Stimulated activated CD4-positive, alpha-beta T cell treated with anti-CD3 and anti-CD28 coated beads, Interleukin-15, amount 100 ng/mL, for 24 hours (primary cell): ENCODE results near the gene RASIP1.
"Not testable (repeated sequence)": the region's sequence is repeated elsewhere in the genome, so short reads cannot be mapped to it uniquely, and the experiment has no call there.

Experiments
- DNase-seq: peaks from one replicate; pipeline ENCODE4 v3.0.0-alpha.2; 2020

Gene RASIP1

GRCh38 chr19:48740164-48740972 lies at the start of gene RASIP1:
Gene RASIP1 (minus strand): TSS chr19:48740610. CDS start chr19:48740282, 328 bp downstream.
- no peak for DNase-seq

- DNase-seq, result not testable (repeated sequence)
Observed at GRCh38 chr19:48787331-48787730, 46.9 kb upstream of the RASIP1 start.

DNA sequence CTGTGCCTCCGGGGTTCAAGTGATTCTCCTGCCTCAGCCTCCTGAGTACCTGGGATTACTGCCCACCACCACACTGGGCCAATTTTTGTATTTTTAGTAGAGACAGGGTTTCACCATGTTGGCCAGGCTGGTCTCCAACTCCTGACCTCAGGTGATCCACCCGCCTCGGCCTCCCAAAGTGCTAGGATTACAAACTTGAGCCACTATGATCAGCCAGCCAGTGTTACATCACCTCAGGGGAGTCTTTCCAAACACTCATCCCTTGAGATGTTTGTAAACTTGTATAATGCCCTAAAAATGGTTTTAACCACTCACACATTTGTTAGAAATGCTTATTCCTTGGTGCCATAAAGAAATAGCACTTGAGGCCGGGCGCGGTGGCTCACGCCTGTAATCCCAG lies 46.0 kb upstream of the RASIP1 start:
- not testable (repeated sequence) for DNase-seq

- no peak for DNase-seq
Observed at GRCh38 chr19:48784527-48784926, 44.1 kb upstream of the RASIP1 start.

GRCh38 chr19:48780631-48781391 lies 40.4 kb upstream of the RASIP1 start:
- no peak for DNase-seq

DNA sequence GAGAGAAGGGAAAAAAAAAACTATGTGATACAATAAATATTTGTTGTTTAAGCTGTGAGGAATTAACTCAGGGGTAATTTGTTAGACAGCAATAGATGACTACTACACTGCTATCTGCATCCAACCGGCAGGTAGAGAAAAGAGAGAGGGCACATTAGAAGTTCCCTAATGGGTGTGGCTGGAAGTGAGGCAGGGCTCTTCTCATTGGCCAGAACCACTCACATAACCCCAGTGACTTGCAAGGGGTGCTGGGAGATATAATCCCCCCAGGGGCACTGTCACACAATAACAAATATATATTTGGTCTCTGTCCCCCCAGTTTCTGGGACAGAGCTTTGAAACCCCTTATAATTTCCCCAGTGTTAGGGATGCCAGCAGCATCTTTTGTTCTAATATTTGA lies 39.2 kb upstream of the RASIP1 start:
- no peak for DNase-seq

DNA sequence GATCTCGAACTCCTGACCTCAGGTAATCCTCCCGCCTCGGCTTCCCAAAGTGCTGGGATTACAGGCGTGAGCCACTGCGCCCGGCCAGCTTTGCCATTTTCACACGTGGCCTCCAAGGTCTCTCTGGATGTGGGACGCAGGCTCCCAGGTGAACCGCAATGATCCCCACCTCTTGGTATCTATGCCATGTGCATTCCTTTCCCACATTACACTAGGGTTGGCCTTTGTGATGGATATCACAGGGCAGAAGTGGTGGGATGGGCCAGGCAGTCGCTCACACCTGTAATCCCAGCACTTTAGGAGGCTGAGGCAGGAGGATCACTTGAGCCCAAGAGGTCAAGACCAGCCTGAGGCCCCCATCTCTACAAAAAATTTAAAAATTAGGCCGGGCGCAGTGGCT lies 37.3 kb upstream of the RASIP1 start:
- DNase-seq, result no peak

- no peak for DNase-seq
Observed at GRCh38 chr19:48777139-48777538, 36.7 kb upstream of the RASIP1 start.

- no peak for DNase-seq
Observed at GRCh38 chr19:48772503-48772953, 32.1 kb upstream of the RASIP1 start.

DNA sequence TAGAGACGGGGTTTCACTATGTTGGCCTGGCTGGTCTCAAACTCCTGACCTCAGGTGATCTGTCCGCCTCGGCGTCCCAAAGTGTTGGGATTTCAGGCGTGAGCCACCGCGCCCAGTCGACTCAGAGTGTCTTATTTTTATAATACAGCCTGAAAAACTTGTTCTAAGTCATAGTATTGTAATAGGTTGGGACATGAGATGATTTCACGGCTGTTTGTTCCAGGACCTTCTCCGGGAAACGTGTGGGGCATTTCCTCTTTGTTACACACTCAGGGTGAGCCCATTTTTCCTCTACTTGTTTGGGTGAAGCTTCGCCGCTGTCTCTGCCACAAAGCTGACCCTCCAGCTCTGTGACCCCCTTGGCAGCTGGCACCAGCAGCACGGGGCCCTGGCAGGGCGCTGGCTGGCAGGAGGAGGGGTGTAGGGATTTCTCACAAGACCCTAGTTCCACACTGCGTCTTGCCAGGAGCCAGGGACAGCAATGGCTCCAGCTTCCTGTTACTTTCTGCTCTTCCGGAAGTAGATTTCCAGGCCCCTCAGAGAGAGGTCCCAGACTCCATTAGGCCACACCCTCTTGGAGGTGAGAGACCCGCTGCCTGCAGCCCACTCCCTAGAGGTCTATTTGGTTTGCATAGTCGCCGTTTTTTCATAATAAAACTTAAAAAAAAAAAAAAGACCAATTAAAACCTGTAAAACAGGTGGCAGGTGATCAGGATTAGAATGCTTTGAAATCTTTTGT lies 30.5 kb upstream of the RASIP1 start:
- DNase-seq, result no peak

DNA sequence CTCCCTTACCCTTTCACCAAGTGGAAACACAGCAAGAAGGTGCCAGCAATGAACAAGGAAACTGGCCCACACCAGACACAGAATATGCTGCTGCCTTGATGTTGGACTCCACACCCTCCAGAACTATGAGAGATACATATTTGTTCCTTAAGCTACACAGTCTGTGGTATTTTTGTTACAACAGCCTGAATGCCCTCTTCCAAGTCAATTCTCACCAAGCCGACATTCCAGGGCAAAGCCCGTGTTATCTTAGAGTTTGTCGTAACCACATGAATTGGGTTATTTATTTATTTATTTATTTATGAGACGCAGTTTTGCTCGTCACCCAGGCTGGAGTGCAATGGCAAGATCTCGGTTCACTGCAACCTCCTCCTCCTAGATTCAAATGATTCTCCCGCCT lies 29.9 kb upstream of the RASIP1 start:
- DNase-seq, result no peak

DNA sequence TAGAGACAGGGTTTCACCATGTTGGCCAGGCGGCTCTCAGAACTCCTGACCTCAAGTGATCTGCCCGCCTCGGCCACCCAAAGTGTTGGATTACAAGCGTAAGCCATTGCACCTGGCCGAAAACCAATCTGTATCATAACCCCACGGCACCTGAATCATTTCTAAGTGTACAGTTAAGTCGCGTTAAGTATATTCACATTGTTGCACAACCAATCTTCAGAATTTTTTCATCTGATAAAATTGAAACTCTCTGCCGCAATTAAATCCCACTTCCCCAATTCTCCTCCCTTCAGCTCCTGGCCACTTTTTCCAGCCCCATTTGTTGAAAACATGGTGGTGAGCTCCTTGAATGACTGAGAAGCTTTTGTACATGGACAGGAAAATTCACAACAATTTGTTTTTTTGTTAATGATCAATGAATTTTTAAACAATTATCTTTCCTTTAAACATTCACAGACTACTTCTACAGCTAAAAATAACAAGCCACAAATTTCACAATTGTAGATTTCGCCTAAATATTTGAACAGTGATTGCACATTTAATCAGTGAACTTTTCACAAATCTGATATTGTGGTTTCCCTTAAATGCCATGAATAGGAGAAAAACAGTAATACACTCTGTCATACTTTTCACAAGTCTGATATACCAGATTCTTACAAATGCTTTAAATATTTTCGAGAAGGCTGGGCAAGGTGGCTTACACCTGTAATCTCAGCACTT lies 28.7 kb upstream of the RASIP1 start:
- DNase-seq, result no peak

GRCh38 chr19:48768171-48768753 lies 27.9 kb upstream of the RASIP1 start:
- not testable (repeated sequence) for DNase-seq

DNA sequence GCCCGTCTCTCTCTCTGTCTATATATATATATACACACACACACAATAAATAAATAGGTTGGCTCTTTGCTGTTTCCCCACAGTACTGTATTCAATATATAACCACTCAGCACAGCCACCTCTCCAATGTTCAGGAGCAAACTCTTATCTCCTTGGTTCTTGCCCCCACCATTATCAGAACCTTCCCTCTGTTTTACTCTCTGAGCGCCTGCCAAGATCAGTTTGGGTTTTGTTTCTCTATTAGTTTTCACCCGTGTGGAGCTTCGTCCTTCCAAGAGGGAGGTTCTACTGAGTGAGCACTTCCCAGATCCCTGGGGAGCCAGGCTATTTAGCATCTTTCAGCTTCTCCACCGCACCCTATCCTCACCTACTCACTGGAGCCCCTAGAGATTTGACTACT lies 25.4 kb upstream of the RASIP1 start:
- DNase-seq, result not testable (repeated sequence)

DNA sequence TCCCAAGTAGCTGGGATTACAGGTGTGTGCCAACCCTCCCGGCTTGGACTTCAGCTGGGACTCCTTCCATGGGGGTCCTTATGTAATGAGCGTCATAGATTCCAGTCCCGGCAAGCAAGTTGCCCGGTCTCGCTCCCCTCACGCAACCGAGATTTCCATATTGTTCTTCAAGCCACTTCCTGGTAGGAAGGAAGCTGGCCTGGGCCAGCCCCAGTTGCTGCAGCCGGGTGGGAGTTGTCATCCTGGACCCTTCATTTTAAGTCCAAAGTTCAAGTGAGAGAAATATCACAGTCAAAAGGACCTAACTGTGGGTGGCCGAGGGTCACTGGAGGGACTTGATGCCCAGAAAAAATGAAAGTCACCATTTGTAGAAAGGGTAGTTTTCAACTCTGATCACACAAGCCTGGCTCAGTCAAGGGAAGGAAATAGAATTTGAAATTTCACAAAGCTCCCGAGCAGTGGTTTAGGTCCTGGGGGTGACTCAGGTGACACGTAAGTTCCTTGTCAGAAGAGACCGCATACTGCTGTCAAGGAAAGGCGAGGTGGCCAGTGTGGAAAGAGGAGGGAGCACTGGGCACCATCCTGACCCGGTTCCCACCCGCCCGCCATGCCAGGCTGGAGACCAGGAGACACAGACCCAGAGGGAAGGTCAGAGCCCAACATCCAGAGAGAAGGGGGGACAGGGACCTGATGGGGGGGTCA lies 20.2 kb upstream of the RASIP1 start:
- DNase-seq, result peak; percentile 22

DNA sequence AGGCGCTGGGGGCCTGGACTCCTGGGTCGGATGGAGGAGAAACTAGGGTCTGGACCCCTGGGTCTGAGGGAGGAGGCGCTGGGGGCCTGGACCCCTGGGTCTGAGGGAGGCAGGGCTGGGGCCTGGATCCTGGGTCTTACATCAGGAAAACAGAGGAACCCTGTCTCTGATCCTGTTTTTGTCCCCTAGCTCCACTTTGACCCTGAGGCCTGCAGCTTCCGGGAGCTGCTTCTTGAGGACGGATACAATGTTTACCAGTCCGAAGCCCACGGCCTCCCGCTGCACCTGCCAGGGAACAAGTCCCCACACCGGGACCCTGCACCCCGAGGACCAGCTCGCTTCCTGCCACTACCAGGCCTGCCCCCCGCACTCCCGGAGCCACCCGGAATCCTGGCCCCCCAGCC lies 17.3 kb upstream of the RASIP1 start:
- no peak for DNase-seq

DNA sequence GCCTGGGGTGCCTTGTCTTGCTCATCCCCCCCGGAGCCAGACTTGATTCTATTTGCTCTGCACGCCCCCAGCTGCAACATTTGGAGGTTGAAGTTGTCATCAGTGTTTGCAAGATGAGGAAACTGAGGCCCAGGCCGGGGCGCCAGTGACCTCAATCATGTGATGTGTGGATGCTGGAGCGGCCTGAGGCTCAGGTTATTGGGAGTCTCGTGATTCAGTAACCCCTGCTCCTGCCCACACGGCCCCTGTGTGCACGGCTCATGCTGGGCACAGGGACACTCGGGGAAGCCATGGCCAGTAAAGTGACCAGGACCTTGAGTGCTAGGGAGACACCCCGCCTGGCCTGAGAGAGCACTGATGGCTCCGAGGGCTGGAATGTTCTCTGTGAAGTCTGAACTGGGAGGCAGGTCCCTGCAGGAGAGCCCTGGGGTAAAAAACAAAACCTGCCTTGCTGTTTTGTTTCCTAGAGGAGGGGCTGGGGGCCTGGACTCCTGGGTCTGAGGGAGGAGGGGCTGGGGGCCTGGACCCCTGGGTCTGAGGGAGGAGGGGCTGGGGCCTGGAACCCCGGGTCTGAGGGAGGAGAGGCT lies 16.8 kb upstream of the RASIP1 start:
- no peak for DNase-seq

- no peak for DNase-seq
Observed at GRCh38 chr19:48756686-48757085, 16.3 kb upstream of the RASIP1 start.

DNA sequence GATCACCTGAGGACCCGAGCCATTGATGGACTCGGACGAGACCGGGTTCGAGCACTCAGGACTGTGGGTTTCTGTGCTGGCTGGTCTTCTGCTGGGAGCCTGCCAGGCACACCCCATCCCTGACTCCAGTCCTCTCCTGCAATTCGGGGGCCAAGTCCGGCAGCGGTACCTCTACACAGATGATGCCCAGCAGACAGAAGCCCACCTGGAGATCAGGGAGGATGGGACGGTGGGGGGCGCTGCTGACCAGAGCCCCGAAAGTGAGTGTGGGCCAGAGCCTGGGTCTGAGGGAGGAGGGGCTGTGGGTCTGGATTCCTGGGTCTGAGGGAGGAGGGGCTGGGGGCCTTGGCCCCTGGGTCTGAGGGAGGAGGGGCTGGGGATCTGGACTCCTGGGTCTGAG lies 15.8 kb upstream of the RASIP1 start:
- no peak for DNase-seq

GRCh38 chr19:48755787-48756186 lies 15.4 kb upstream of the RASIP1 start:
- no peak for DNase-seq

- no peak for DNase-seq
Observed at GRCh38 chr19:48755084-48755641, 14.8 kb upstream of the RASIP1 start, which contains the start of gene FGF21. Gene FGF21 (plus strand): TSS chr19:48755524. CDS start chr19:48756237, 713 bp downstream.
